Endothelial cell of umbilical vein (primary cell): ENCODE measurements around the gene EPC1. TPM values are rescaled to one million over a fixed set of nuclear protein-coding genes. Genes with fewer than 3 reads are reported as not detected.

Experiments used
- BruUV-seq: library from RNA; stranded (reverse); fragments of 400-500 nt; replicated peaks from 2 replicates; lab custom pipeline; 2021; lab: Mats Ljungman, UMichigan
- CTCF ChIA-PET: fragments of 300-600, 350-600 bp; sonication (Branson Sonifier 250); formaldehyde crosslinking; loops from one replicate; lab custom pipeline; 2021; ENCODE audit warnings: antibody characterized with exemption, inconsistent platforms; lab: Charles Lee
- POLR2A ChIA-PET: fragments of 300-600, 350-600 bp; sonication (Branson Sonifier 250); formaldehyde crosslinking; loops from one replicate; lab custom pipeline; 2021; ENCODE audit warnings: antibody characterized with exemption, inconsistent platforms; lab: Charles Lee
- DNase-seq: peaks from one replicate; pipeline ENCODE4 v3.0.0-alpha.2; 2011; ENCODE audit warnings: low read depth, low spot score
- FAIRE-seq: peaks from 2 replicates; lab custom pipeline; 2011; peaks lifted over from hg19 to GRCh38; lab: Jason Lieb, UNC
- H2AFZ ChIP-seq: 2 replicates; pipeline ENCODE4 v1.6.0; 2012; ENCODE audit warnings: low read depth, low read length, control low read depth, inconsistent platforms
- H3K27ac ChIP-seq: 2 replicates; pipeline ENCODE4 v1.5.1; 2011; ENCODE audit warnings: low read depth, mild to moderate bottlenecking, control low read depth, low read length, moderate library complexity; ENCODE audit not compliant: insufficient read depth
- H3K27me3 ChIP-seq, 2 experiments: 2 replicates each; pipeline versions ENCODE4 v1.6.0 to v1.6.1; 2011; ENCODE audit warnings: low read length in 2 of 2, mixed read lengths in 1 of 2; ENCODE audit not compliant: control insufficient read depth in 2 of 2, insufficient read depth in 2 of 2
- H3K36me3 ChIP-seq, 2 experiments: 2 replicates in 1 of 2; 3 replicates in 1 of 2; pipeline ENCODE4 v1.5.1; 2011; ENCODE audit warnings: low read length in 2 of 2, mild to moderate bottlenecking in 1 of 2, moderate library complexity in 1 of 2; ENCODE audit not compliant: control insufficient read depth in 2 of 2, insufficient read depth in 2 of 2; ENCODE audit errors: extremely low read depth in 1 of 2
- H3K4me1 ChIP-seq: 3 replicates; pipeline ENCODE4 v1.5.1; 2011; ENCODE audit warnings: mild to moderate bottlenecking, low read length; ENCODE audit not compliant: control insufficient read depth, insufficient read depth; ENCODE audit errors: extremely low read depth
- H3K4me2 ChIP-seq: 2 replicates; pipeline ENCODE4 v1.6.1; 2011; ENCODE audit warnings: low read length, control low read depth, mixed read lengths; ENCODE audit not compliant: insufficient read depth
- H3K4me3 ChIP-seq, 3 experiments: fragments of 200-600 bp in 1 of 3; sonication (generic), shearing (Covaris generic) in 1 of 3; replicated peaks in 1 of 3; 2 replicates each; pipeline ENCODE4 v1.5.1; 2011 to 2016; ENCODE audit warnings: control low read depth in 3 of 3, low read length in 3 of 3, mild to moderate bottlenecking in 2 of 3, inconsistent platforms in 1 of 3, low read depth in 1 of 3, moderate library complexity in 1 of 3; ENCODE audit not compliant: insufficient read depth in 1 of 3
- H3K79me2 ChIP-seq: 2 replicates; pipeline ENCODE4 v1.6.0; 2012; ENCODE audit warnings: low read length, inconsistent platforms; ENCODE audit not compliant: control insufficient read depth, insufficient read depth
- H3K9ac ChIP-seq: replicated peaks from 2 replicates; pipeline ENCODE3; 2011; ENCODE audit warnings: low read length, control low read depth; ENCODE audit not compliant: insufficient read depth; ENCODE audit errors: extremely low read depth
- H3K9me1 ChIP-seq: replicated peaks from 3 replicates; pipeline ENCODE4 v1.6.0; 2011; ENCODE audit warnings: mild to moderate bottlenecking, low read length; ENCODE audit not compliant: control insufficient read depth, insufficient read depth; ENCODE audit errors: extremely low read depth
- H3K9me3 ChIP-seq: replicated peaks from 2 replicates; pipeline ENCODE4 v1.5.1; 2012; ENCODE audit warnings: low read length, inconsistent platforms; ENCODE audit not compliant: control insufficient read depth, insufficient read depth
- H4K20me1 ChIP-seq: replicated peaks from 2 replicates; pipeline ENCODE3; 2011; ENCODE audit warnings: mild to moderate bottlenecking, low read length; ENCODE audit not compliant: control insufficient read depth, insufficient read depth; ENCODE audit errors: extremely low read depth
- EZH2 ChIP-seq: IDR thresholded peaks from 2 replicates; pipeline ENCODE4 v1.6.1; 2012; ENCODE audit warnings: borderline replicate concordance, low read depth, mild to moderate bottlenecking, moderate library complexity, low read length, inconsistent platforms; ENCODE audit not compliant: severe bottlenecking
- MYC ChIP-seq: IDR thresholded peaks from one replicate; pipeline ENCODE4 v1.6.1; 2011; ENCODE audit warnings: mild to moderate bottlenecking, low read depth, low read length
- POLR2AphosphoS5 ChIP-seq: IDR thresholded peaks from 2 replicates; pipeline ENCODE4 v1.6.1; 2012; ENCODE audit warnings: low read depth, mild to moderate bottlenecking, control low read depth, low read length, moderate library complexity; ENCODE audit not compliant: insufficient read depth
- dilution Hi-C: fragments of 300-500 bp; cut with MboI; formaldehyde crosslinking; loops from one replicate; pipeline ENCODE4 v1.15.0; 2019; ENCODE audit warnings: low sequenced_read_pairs; ENCODE audit not compliant: extremely low pct_ligation_motif_present
- intact Hi-C: fragments of 100-400 bp; cut with micrococcal nuclease; formaldehyde crosslinking; loops from one replicate; pipeline ENCODE4 v1.10.0; 2022
- polyA plus RNA-seq, 4 experiments: library from polyadenylated mRNA; depleted of rRNA in 3 of 4; stranded (reverse) in 3 of 4; unstranded in 1 of 4; fragments of >200 nt; gene quantifications; 2 replicates each; pipeline versions ENCODE4 v1.2.1 to v1.2.3, GENCODE V29; 2011 to 2012; ENCODE audit warnings: missing spikeins in 1 of 4
- total RNA-seq: library from RNA; stranded (reverse); gene quantifications from 2 replicates; pipeline ENCODE4 v1.2.3, GENCODE V29; 2021
- TF ChIP-seq, protein P1 (sequence below), 2 donors: IDR thresholded peaks; 1 replicate in 1 of 2; 2 replicates in 1 of 2; pipeline ENCODE4 v1.5.1; 2011; ENCODE audit warnings: low read length in 2 of 2, mild to moderate bottlenecking in 2 of 2, moderate library complexity in 2 of 2, control low read depth in 1 of 2, inconsistent platforms in 1 of 2, low read depth in 1 of 2; ENCODE audit not compliant: insufficient read depth in 1 of 2; ENCODE audit errors: extremely low read depth in 1 of 2
- TF ChIP-seq, protein P2 (sequence below): IDR thresholded peaks from 2 replicates; pipeline ENCODE4 v1.6.1; 2011; ENCODE audit not compliant: insufficient read depth, insufficient read length

EPC1 gene
- total and polyA plus RNA-seq, 2 donors (not counting 3 experiments of a cell fraction or from before 2014, with no cell fraction given): 27.9 to 39.0 TPM

DNA sequence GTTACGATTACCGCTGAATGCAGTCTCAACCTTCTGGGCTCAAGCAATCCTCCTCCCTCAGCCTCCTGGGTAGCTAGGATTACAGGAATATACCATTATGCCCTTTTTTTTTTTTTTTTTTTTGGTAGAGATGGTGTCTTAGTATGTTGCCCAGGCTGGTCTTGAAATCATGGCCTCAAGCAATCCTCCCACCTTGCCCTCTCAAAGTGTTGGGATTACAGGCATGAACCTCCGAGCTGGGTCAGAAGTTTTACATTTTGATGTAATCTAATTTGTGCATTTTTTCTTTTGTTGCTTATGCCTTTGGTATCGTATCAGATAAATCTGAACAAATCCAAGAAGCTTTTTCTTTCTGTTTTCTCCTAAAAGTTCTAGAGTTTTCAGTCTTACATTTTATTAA lies 87.4 kb downstream of the EPC1 start:
- intact Hi-C loops: no loop called here

More for the DNA sequence above, 87.4 kb downstream of the EPC1 start:
- Histone ChIP-seq H3K27ac (no peak overlapping the region), H2AFZ (no peak overlapping the region), H3K79me2 (no peaks in the 10 kb centered on the region), H3K9me3 (no peaks in the 10 kb centered on the region), H3K4me2 (no peak overlapping the region), H3K4me3 (no peak overlapping the region), H3K27me3 (no peaks in the 10 kb centered on the region), H4K20me1 (no peaks in the 10 kb centered on the region), H3K36me3 (no peaks in the 10 kb centered on the region), H3K4me1 (peaks cover 4% of the 10 kb centered on the region), H3K9ac (no peak overlapping the region), H3K9me1 (no peaks in the 10 kb centered on the region)
- dilution Hi-C loops: no loop called here
- TF ChIP-seq, protein P1, sequence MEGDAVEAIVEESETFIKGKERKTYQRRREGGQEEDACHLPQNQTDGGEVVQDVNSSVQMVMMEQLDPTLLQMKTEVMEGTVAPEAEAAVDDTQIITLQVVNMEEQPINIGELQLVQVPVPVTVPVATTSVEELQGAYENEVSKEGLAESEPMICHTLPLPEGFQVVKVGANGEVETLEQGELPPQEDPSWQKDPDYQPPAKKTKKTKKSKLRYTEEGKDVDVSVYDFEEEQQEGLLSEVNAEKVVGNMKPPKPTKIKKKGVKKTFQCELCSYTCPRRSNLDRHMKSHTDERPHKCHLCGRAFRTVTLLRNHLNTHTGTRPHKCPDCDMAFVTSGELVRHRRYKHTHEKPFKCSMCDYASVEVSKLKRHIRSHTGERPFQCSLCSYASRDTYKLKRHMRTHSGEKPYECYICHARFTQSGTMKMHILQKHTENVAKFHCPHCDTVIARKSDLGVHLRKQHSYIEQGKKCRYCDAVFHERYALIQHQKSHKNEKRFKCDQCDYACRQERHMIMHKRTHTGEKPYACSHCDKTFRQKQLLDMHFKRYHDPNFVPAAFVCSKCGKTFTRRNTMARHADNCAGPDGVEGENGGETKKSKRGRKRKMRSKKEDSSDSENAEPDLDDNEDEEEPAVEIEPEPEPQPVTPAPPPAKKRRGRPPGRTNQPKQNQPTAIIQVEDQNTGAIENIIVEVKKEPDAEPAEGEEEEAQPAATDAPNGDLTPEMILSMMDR (IDR thresholded peaks at IDR 0.05; ENCODE audit: extremely low read depth in 1 of 2, insufficient read depth in 1 of 2, low read depth in 1 of 2, low read length in 2 of 2): no peak
- TF ChIP-seq EZH2 (no peak), MYC (no peak), POLR2AphosphoS5 (no peak)
- TF ChIP-seq, protein P2, sequence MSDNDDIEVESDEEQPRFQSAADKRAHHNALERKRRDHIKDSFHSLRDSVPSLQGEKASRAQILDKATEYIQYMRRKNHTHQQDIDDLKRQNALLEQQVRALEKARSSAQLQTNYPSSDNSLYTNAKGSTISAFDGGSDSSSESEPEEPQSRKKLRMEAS: no peak
- DNase-seq (no peak), FAIRE-seq (no peak)
- CTCF ChIA-PET: interaction anchor here (1.0 to 1.2 kb wide), 2 partner anchors 9 to 87 kb away, joined by 5 to 8 read pairs; no protein-coding TSS in a partner anchor
- BruUV-seq: no TSS peak
- POLR2A ChIA-PET: interaction anchor here (1.2 kb wide), 1 partner anchor 26 kb away, joined by 3 read pairs; no protein-coding TSS in a partner anchor
